Measurements from ENCODE around the gene SLIT3.

Gene SLIT3

DNA sequence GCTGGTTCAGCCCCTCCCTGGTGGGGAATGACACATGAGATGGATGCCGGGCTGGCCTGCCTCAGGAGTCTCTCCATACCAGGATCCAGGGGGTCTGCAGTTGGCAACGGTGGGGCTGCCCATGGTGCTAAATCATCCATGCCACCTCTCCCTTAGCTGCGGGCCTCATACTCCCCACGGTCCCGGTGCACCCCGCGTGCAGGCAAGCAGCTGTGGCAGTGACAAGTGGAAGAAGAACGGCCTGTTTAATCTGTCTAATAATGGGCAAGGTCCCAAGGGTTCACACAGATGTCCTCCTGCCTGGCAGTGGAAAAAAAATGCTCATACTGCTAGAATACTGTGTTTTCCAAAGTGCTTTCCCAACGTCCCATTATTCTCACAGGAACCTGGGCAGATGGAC is 524.9 kb downstream of the SLIT3 start:
- Histone ChIP-seq H3K4me3 (replicated peaks; ENCODE audit: insufficient read depth, low read length) (no peak overlapping the region), H3K27ac (replicated peaks) (no peak overlapping the region), H3K27me3 (ENCODE audit: insufficient read depth, poor library complexity, severe bottlenecking) (no peaks in the 10 kb centered on the region)
- DNase-seq (ENCODE audit: low read depth in 1 of 2, low spot score in 1 of 2): no peak
- TF ChIP-seq, protein P1, sequence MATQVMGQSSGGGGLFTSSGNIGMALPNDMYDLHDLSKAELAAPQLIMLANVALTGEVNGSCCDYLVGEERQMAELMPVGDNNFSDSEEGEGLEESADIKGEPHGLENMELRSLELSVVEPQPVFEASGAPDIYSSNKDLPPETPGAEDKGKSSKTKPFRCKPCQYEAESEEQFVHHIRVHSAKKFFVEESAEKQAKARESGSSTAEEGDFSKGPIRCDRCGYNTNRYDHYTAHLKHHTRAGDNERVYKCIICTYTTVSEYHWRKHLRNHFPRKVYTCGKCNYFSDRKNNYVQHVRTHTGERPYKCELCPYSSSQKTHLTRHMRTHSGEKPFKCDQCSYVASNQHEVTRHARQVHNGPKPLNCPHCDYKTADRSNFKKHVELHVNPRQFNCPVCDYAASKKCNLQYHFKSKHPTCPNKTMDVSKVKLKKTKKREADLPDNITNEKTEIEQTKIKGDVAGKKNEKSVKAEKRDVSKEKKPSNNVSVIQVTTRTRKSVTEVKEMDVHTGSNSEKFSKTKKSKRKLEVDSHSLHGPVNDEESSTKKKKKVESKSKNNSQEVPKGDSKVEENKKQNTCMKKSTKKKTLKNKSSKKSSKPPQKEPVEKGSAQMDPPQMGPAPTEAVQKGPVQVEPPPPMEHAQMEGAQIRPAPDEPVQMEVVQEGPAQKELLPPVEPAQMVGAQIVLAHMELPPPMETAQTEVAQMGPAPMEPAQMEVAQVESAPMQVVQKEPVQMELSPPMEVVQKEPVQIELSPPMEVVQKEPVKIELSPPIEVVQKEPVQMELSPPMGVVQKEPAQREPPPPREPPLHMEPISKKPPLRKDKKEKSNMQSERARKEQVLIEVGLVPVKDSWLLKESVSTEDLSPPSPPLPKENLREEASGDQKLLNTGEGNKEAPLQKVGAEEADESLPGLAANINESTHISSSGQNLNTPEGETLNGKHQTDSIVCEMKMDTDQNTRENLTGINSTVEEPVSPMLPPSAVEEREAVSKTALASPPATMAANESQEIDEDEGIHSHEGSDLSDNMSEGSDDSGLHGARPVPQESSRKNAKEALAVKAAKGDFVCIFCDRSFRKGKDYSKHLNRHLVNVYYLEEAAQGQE (IDR thresholded peaks at IDR 0.05; ENCODE audit: insufficient replicate concordance, low read depth): no peak

DNA sequence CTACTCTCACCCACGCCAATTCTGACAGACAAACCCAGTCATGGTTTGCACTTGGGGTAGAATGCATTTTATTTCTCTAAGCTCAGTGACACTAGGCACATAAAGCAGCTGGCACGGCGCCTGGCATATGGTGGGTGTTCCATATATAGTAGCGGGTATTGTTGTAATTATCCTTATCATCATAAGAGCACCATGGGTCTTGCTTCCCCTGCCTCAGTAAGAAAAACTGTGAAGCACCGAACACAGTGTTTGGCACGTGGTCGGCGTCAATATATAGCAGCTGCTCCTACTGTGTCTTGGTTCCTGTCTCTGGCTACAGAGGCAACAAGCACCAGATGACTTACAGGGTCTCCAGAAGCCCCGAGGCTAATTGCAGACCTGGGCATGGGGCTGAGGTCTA is 527.7 kb downstream of the SLIT3 start:
- TF ChIP-seq POLR2AphosphoS5 (IDR thresholded peaks at IDR 0.05; ENCODE audit: low read depth): no peak
- TF ChIP-seq, protein P2, sequence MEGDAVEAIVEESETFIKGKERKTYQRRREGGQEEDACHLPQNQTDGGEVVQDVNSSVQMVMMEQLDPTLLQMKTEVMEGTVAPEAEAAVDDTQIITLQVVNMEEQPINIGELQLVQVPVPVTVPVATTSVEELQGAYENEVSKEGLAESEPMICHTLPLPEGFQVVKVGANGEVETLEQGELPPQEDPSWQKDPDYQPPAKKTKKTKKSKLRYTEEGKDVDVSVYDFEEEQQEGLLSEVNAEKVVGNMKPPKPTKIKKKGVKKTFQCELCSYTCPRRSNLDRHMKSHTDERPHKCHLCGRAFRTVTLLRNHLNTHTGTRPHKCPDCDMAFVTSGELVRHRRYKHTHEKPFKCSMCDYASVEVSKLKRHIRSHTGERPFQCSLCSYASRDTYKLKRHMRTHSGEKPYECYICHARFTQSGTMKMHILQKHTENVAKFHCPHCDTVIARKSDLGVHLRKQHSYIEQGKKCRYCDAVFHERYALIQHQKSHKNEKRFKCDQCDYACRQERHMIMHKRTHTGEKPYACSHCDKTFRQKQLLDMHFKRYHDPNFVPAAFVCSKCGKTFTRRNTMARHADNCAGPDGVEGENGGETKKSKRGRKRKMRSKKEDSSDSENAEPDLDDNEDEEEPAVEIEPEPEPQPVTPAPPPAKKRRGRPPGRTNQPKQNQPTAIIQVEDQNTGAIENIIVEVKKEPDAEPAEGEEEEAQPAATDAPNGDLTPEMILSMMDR (IDR thresholded peaks at IDR 0.05; ENCODE audit: insufficient read depth, low read length): no peak
- TF ChIP-seq GABPA (IDR thresholded peaks at IDR 0.05; ENCODE audit: low read depth): no peak
- TF ChIP-seq, protein P1 (IDR thresholded peaks at IDR 0.05; ENCODE audit: insufficient replicate concordance, low read depth): no peak
- no peak for TF ChIP-seq SPI1 (IDR thresholded peaks at IDR 0.05; ENCODE audit: borderline replicate concordance, low read depth)
- no peaks in the 10 kb centered on the region for H3K27me3 ChIP-seq (ENCODE audit: insufficient read depth, poor library complexity, severe bottlenecking)
- H3K27ac ChIP-seq (replicated peaks): no peak overlapping the region
- DNase-seq (ENCODE audit: low read depth in 1 of 2, low spot score in 1 of 2): no peak
- no peak overlapping the region for H3K4me3 ChIP-seq (replicated peaks; ENCODE audit: insufficient read depth, low read length)

DNA sequence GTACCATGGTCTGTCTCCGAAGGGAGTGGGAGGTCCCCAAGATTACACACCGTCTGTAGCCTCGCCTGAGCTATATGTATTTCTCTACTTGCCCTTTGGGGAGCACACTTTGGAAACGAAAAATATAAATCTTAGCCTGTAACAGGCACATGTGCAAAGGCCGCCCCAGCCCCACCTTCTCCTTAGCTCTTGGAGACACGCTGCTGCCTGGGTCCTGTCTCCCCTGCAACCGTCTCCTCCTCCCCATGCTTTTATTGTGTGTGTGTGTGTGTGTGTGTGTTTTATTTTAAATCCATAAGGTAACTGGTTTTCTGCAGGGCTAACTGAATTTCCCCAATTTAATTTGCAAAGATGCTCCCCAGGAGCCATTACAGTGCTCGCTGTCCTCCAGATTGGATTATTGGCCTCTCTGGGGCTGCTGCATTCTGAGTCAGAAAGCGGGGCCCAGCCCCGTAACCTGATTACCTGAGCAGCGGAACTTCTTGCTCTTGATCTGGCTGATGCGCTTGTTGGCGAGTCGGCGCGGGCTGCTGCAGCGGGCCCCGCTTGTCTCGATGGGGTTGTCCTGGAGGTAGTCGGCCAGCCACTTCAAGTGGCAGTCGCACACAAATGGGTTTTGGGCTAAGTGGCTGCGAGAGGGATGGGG is 528.5 kb downstream of the SLIT3 start:
- TF ChIP-seq, protein P1 (IDR thresholded peaks at IDR 0.05; ENCODE audit: insufficient replicate concordance, low read depth): no peak
- TF ChIP-seq SPI1 (IDR thresholded peaks at IDR 0.05; ENCODE audit: borderline replicate concordance, low read depth) (no peak), POLR2AphosphoS5 (IDR thresholded peaks at IDR 0.05; ENCODE audit: low read depth) (no peak), GABPA (IDR thresholded peaks at IDR 0.05; ENCODE audit: low read depth) (no peak)
- no peak for DNase-seq (ENCODE audit: low read depth in 1 of 2, low spot score in 1 of 2)
- no peaks in the 10 kb centered on the region for H3K27me3 ChIP-seq (ENCODE audit: insufficient read depth, poor library complexity, severe bottlenecking)
- H3K4me3 ChIP-seq (replicated peaks; ENCODE audit: insufficient read depth, low read length): no peak overlapping the region
- no peak overlapping the region for H3K27ac ChIP-seq (replicated peaks)

DNA sequence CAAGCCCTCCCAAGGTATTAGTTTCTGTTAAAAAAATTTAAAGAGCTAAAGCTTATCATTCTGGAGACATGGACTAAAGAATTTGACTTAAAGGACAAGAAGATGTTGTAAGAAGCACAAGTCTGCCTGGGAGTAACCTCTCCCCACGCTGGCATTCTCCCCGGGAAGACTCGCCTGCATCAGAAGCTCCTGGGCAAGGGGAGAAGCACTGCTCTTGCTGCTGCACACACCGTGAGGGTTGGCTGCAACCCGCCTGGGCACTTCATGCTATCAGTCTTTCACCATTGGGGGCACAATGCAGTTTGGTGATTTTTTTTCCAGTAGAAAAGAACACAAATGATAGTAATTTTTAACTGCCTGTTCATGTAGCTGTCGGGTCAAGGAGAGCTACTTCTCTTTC is 529.3 kb downstream of the SLIT3 start:
- Histone ChIP-seq H3K27me3 (ENCODE audit: insufficient read depth, poor library complexity, severe bottlenecking) (no peaks in the 10 kb centered on the region), H3K4me3 (replicated peaks; ENCODE audit: insufficient read depth, low read length) (no peak overlapping the region), H3K27ac (replicated peaks) (no peak overlapping the region)
- DNase-seq (ENCODE audit: low read depth in 1 of 2, low spot score in 1 of 2): no peak
- TF ChIP-seq POLR2AphosphoS5 (IDR thresholded peaks at IDR 0.05; ENCODE audit: low read depth) (no peak), GABPA (IDR thresholded peaks at IDR 0.05; ENCODE audit: low read depth) (no peak), SPI1 (IDR thresholded peaks at IDR 0.05; ENCODE audit: borderline replicate concordance, low read depth) (no peak)
- TF ChIP-seq, protein P2 (IDR thresholded peaks at IDR 0.05; ENCODE audit: insufficient read depth, low read length): no peak
- TF ChIP-seq, protein P1 (IDR thresholded peaks at IDR 0.05; ENCODE audit: insufficient replicate concordance, low read depth): no peak
